Adrenal gland (tissue), 12 donors: ENCODE measurements around the gene ROR2. TPM values are rescaled to one million over a fixed set of nuclear protein-coding genes. Genes with fewer than 3 reads are reported as not detected.
A peak's percentile ranks its signal among the peaks of the same experiment; 100 is the strongest.
"Not testable (repeated sequence)": the region's sequence is repeated elsewhere in the genome, so short reads cannot be mapped to it uniquely, and the experiment has no call there.

Experiments used
- DNase-seq, 7 donors: peaks; one replicate each; pipeline ENCODE4 v3.0.0-alpha.2; 2019 to 2020
- H3K27ac ChIP-seq, 5 donors: fragments of 200-600 bp; sonication (generic) in 4 of 5; 1 replicate in 3 of 5; 2 replicates in 2 of 5; pipeline versions ENCODE4 v1.5.1 to v1.8.0; 2016 to 2020; ENCODE audit warnings: mild to moderate bottlenecking in 1 of 5
- H3K27me3 ChIP-seq: fragments of 200-600 bp; 2 replicates; pipeline ENCODE4 v1.8.0; 2021
- H3K36me3 ChIP-seq, 2 donors: fragments of 200-600 bp; replicated peaks in 1 of 2; 1 replicate in 1 of 2; 2 replicates in 1 of 2; pipeline versions ENCODE4 v1.5.1 to v1.8.0; 2018 to 2022
- H3K4me1 ChIP-seq, 2 donors: fragments of 200-600 bp; replicated peaks in 1 of 2; 1 replicate in 1 of 2; 2 replicates in 1 of 2; pipeline versions ENCODE4 v1.5.1 to v1.8.0; 2018 to 2021
- H3K4me3 ChIP-seq, 4 donors: fragments of 200-600 bp; sonication (generic) in 3 of 4; one replicate each; pipeline ENCODE4 v1.5.1; 2016 to 2018
- H3K9me3 ChIP-seq, 3 donors: fragments of 200-600 bp; sonication (generic) in 1 of 3; replicated peaks in 1 of 3; 1 replicate in 2 of 3; 2 replicates in 1 of 3; pipeline versions ENCODE4 v1.5.1 to v1.8.0; 2016 to 2021
- POLR2A ChIP-seq, 2 donors: fragments of 450-650 bp; IDR thresholded peaks; one replicate each; pipeline ENCODE4 v1.6.1; 2017; ENCODE audit warnings: antibody characterized with exemption in 2 of 2, mild to moderate bottlenecking in 2 of 2, moderate library complexity in 1 of 2
- WGBS, 4 donors: extraction: QIAGEN DNeasy Blood & Tissue Kit in 2 of 4; methylation state at CpG; one replicate each; pipeline versions ENCODE4 v1.1.5 to v1.1.7; 2013 to 2017; 5-methylcytosine and 5-hydroxymethylcytosine counted together
- intact Hi-C, 2 donors: fragments of 100-400 bp; cut with DNase I; formaldehyde crosslinking; loops; one replicate each; pipeline versions ENCODE4 v1.14.1 to v1.15.0; 2022 to 2023
- polyA plus RNA-seq, 3 donors: library from polyadenylated mRNA; stranded (reverse); fragments of 200-250 nt in 2 of 3; fragments of 350-450 nt in 1 of 3; fragmentation: Illumina TruSeq in 1 of 3; extraction: RNeasy Lipid Tissue Mini Kit (QIAGEN cat#74804) in 1 of 3; gene quantifications; one replicate each; pipeline ENCODE4 v1.2.3, GENCODE V29; 2013 to 2014
- total RNA-seq, 9 donors: library from RNA; depleted of rRNA in 4 of 9; stranded (reverse); fragments of >200 nt in 4 of 9; fragments of 120-200 nt in 1 of 9; fragmentation: NEBNext Ultra II Directional in 1 of 9; extraction: Animal tissue kit (Norgen Biotek cat#: 25700) in 1 of 9; gene quantifications; one replicate each; pipeline versions ENCODE4 v1.1.0 to v1.2.4, GENCODE V29; 2013 to 2023
- TF ChIP-seq, protein P1 (sequence below), 6 experiments: fragments of 450-650 bp in 4 of 6; fragments of 200-600 bp in 2 of 6; sonication (generic) in 1 of 6; IDR thresholded peaks; 1 replicate in 5 of 6; 2 replicates in 1 of 6; pipeline versions ENCODE4 v1.5.1 to v1.8.0; 2016 to 2021; ENCODE audit warnings: antibody characterized with exemption in 6 of 6, mild to moderate bottlenecking in 2 of 6, moderate library complexity in 1 of 6
- donor health status: healthy with polysubstance abuse.
- donor health status: Bipolar disorder and iron deficiency.
- donor health status: DM: yes; HTN: yes; CAD: no.
- donor health status: DM: no; HTN: no; CAD: no.
- donor health status: DM: no; HTN: no; CAD: no.
- donor health status: DM: yes; HTN: yes; CAD: no.

The ROR2 gene
- total and polyA plus RNA-seq, 12 donors = 3.9 to 23.9 (median 11.4) TPM

DNA sequence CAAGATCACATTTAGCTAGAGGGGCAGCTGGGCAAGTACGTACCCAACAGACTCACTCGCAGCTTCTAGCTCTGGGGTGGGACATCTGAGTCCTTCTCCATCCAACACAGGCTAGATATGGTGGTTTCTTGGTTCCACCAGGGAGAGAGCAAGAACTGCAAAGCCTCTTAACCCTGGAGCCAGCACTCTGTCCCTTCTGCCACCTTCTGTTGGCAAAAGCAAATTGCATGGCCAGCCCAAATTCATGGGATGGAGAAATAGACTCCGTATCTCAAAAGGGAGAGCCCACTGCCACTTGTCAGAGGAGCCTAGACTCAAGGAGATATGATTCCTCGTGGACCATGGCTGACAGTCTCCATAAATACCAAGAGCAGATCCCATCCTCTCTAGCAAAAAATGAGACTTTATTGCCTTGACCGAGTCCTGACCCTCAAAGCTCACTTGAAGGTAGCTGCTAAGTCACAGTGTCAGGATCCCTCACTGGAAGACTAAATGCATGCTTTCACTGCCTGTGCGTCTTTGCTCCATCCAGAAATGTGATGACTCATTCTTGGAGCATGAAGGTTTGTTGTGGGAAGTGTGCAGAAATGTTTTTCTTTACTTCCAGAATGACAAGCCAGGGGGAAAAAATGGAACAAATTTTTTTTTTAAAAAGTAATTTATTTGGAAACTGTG is 28.8 kb upstream of the ROR2 start:
- TF ChIP-seq, protein P1, sequence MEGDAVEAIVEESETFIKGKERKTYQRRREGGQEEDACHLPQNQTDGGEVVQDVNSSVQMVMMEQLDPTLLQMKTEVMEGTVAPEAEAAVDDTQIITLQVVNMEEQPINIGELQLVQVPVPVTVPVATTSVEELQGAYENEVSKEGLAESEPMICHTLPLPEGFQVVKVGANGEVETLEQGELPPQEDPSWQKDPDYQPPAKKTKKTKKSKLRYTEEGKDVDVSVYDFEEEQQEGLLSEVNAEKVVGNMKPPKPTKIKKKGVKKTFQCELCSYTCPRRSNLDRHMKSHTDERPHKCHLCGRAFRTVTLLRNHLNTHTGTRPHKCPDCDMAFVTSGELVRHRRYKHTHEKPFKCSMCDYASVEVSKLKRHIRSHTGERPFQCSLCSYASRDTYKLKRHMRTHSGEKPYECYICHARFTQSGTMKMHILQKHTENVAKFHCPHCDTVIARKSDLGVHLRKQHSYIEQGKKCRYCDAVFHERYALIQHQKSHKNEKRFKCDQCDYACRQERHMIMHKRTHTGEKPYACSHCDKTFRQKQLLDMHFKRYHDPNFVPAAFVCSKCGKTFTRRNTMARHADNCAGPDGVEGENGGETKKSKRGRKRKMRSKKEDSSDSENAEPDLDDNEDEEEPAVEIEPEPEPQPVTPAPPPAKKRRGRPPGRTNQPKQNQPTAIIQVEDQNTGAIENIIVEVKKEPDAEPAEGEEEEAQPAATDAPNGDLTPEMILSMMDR (IDR thresholded peaks at IDR 0.05) = peak; percentile 8 to 58 (median 39)
- TF ChIP-seq POLR2A (IDR thresholded peaks at IDR 0.05) = no peak
- Histone ChIP-seq H3K9me3 (no peaks in the 10 kb centered on the region), H3K4me3 (no peak overlapping the region), H3K27me3 (peaks cover 3% of the 10 kb centered on the region), H3K4me1 (no peaks in the 10 kb centered on the region), H3K36me3 (no peaks in the 10 kb centered on the region), H3K27ac (no peak overlapping the region)
- intact Hi-C loops = no loop called here
- DNase-seq = peak in 4 of 7 donors; percentile 22 to 39 (median 26)
- 44 to 53% (median 49%) methylated on average over 6 of the region's 6 CpGs for WGBS, 4 donors

DNA sequence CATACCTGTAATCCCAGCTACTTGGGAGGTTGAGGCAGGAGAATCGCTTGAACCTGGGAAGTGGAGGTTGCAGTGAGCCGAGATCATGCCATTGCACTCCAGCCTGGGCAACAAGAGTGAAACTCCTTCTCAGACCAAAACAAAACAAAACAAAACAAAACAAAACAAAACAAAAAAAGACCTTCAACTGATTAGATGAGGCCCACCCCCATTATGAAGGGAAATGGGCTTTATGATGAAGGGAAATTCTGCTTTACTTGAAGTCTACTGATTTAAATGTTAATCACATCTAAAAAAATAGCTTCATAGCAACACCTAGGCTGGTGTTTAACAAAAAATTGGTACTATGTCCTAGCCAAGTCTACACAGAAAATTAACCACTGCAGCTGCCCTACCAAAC is 25.2 kb upstream of the ROR2 start:
- H3K36me3 ChIP-seq, H3K9me3 ChIP-seq, DNase-seq, H3K27ac ChIP-seq, intact Hi-C loops, H3K4me1 ChIP-seq, H3K4me3 ChIP-seq, H3K27me3 ChIP-seq: not testable (repeated sequence)
- 85 to 89% (median 87%) methylated on average over 2 of the region's 2 CpGs for WGBS, 4 donors

DNA sequence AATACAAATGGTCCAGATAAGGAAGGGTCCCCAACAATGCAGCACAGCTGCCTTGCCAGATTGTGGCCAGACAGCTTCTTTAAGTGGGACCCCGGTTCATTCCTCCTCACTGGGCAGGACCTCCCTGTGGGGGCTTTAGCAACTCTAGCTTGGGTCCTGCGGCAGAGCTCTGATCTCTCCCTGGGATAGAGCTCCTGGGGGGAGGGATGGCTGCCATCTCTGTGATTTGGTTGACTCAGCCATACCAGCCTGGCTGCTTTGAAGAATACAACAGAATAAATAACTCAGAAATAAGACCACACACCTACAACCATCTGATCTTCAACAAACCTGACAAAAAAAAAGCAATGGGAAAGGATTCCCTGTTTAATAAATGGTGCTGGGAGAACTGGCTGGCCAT is 22.7 kb upstream of the ROR2 start:
- Histone ChIP-seq H3K27ac (no peak overlapping the region), H3K4me1 (no peaks in the 10 kb centered on the region), H3K9me3 (no peaks in the 10 kb centered on the region), H3K36me3 (no peaks in the 10 kb centered on the region), H3K27me3 (no peaks in the 10 kb centered on the region), H3K4me3 (no peak overlapping the region)
- no peak for DNase-seq
- TF ChIP-seq, protein P1 (IDR thresholded peaks at IDR 0.05) = no peak
- intact Hi-C loops = no loop called here
- WGBS, 4 donors = 61 to 83% (median 70%) methylated on average over 2 of the region's 2 CpGs; no CpG with 5 or more reads in 1 of the 4 donors

DNA sequence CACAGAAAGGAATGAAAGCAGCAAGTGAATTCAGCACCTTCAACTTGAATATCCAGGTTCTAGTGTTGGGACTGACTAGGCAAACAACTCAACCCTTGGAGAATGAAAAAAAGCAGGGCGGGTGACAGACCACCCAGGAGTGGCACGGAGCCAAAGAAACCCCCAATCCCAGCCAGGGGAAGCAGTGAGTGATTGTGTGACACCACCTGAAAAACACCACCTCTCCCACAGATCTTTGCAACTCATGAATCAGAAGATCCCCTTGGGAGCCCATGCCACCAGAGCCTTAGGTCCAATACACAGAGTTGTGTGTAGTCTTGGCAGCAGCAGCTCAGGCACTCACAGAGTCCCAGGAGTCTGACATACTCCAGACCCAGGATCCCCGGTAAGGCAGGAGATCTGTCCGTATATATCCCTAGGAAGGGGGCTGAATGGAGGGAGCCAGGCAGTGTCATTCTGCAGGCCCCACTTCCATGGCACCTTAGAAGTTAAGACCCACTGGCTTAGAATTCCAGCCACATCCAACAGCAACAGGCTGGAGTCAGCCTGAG is 22.1 kb upstream of the ROR2 start:
- no peaks in the 10 kb centered on the region for H3K27me3 ChIP-seq
- no peak overlapping the region for H3K27ac ChIP-seq
- no peak overlapping the region for H3K4me3 ChIP-seq
- H3K36me3 ChIP-seq = no peaks in the 10 kb centered on the region
- no peak for TF ChIP-seq POLR2A (IDR thresholded peaks at IDR 0.05)
- TF ChIP-seq, protein P1 (IDR thresholded peaks at IDR 0.05) = no peak
- no peak for DNase-seq
- H3K4me1 ChIP-seq = no peaks in the 10 kb centered on the region
- WGBS, 4 donors = 40 to 62% (median 57%) methylated on average over 4 of the region's 4 CpGs
- intact Hi-C loops = no loop called here
- H3K9me3 ChIP-seq = no peaks in the 10 kb centered on the region

DNA sequence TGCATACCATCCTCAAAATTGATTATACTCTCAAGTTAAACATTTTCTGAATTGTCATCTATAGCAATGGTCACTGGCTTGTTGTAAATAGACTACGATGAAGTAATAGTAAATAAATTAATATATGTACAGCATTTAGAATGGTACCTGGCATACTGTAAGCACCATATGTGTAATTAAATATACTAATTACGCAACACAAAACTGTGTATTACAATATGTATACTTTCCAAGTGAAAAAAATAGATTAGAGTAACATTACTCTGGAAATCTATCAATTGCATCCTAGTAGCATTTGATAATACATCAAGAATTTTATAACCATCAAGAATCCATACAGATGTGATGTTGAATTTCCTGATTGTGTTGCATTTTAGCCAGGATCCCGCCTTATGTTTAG is 17.2 kb upstream of the ROR2 start:
- Histone ChIP-seq H3K9me3 (no peaks in the 10 kb centered on the region), H3K36me3 (no peaks in the 10 kb centered on the region), H3K27me3 (no peaks in the 10 kb centered on the region), H3K4me3 (peak overlapping the region in 1 of 4 donors; percentile 1), H3K27ac (no peak overlapping the region), H3K4me1 (no peaks in the 10 kb centered on the region)
- DNase-seq = no peak
- intact Hi-C loops = no loop called here
- WGBS, 4 donors = 82 to 94% (median 86%) methylated on average over 3 of the region's 3 CpGs
- TF ChIP-seq, protein P1 (IDR thresholded peaks at IDR 0.05) = no peak
- TF ChIP-seq POLR2A (IDR thresholded peaks at IDR 0.05) = no peak
